Muscle of leg (tissue), 11 donors: ENCODE results near the gene ANGPTL8. TPM values are rescaled to one million over a fixed set of nuclear protein-coding genes. Genes with fewer than 3 reads are reported as not detected.

ENCODE experiments used
- DNase-seq: peaks from one replicate; pipeline ENCODE4 v3.0.0; 2013
- H3K27ac ChIP-seq: one replicate; pipeline ENCODE4 v1.5.1; 2013; ENCODE audit warnings: mild to moderate bottlenecking, low read length, control low read depth
- H3K27me3 ChIP-seq: one replicate; pipeline ENCODE4 v1.6.1; 2013; ENCODE audit warnings: low read length; ENCODE audit not compliant: control insufficient read depth, insufficient read depth
- H3K36me3 ChIP-seq: one replicate; pipeline ENCODE4 v1.6.1; 2013; ENCODE audit warnings: low read length; ENCODE audit not compliant: control insufficient read depth, insufficient read depth
- H3K4me1 ChIP-seq: one replicate; pipeline ENCODE4 v1.6.1; 2013; ENCODE audit warnings: low read length; ENCODE audit not compliant: control insufficient read depth, insufficient read depth
- H3K4me3 ChIP-seq: one replicate; pipeline ENCODE4 v1.5.1; 2013; ENCODE audit warnings: low read length, control low read depth
- H3K9me3 ChIP-seq: replicated peaks from 2 replicates; pipeline ENCODE4 v1.6.1; 2013; ENCODE audit warnings: low read depth, low read length; ENCODE audit not compliant: control insufficient read depth
- WGBS: methylation state at CpG from one replicate; pipeline ENCODE4 v1.1.5; 2013; ENCODE audit warnings: missing lambda C conversion rate; ENCODE audit not compliant: insufficient coverage; 5-methylcytosine and 5-hydroxymethylcytosine counted together
- polyA plus RNA-seq, 8 donors: library from polyadenylated mRNA; unstranded; fragments of 120-200 nt; gene quantifications; one replicate each; pipeline versions ENCODE4 v1.2.1 to v1.2.3, GENCODE V29; 2013; ENCODE audit warnings: inconsistent platforms in 1 of 8, low replicate concordance in 1 of 8; ENCODE audit not compliant: insufficient read length in 8 of 8, insufficient read depth in 1 of 8
- total RNA-seq: library from RNA; stranded (reverse); fragments of 120-200 nt; gene quantifications from one replicate; pipeline ENCODE4 v1.2.4, GENCODE V29; 2013

The ANGPTL8 gene
- total and polyA plus RNA-seq, 9 donors, result 0.18 to 0.53 (median 0.44) TPM; not detected in 2

- peaks cover 60% of the 10 kb centered on the region for H3K36me3 ChIP-seq
- H3K27ac ChIP-seq, result peak overlapping the region; percentile 88
- under 1% methylated on average over 28 of the region's 47 CpGs for WGBS
- no peaks in the 10 kb centered on the region for H3K9me3 ChIP-seq
- no peaks in the 10 kb centered on the region for H3K27me3 ChIP-seq
- peak; percentile 77 for DNase-seq
- peak overlapping the region; percentile 93 for H3K4me3 ChIP-seq
- peaks cover 52% of the 10 kb centered on the region for H3K4me1 ChIP-seq
Observed at GRCh38 chr19:11196406-11197287, 42.8 kb upstream of the ANGPTL8 start.

- Histone ChIP-seq H3K27me3 (no peaks in the 10 kb centered on the region), H3K9me3 (no peaks in the 10 kb centered on the region), H3K4me1 (peaks cover 45% of the 10 kb centered on the region), H3K36me3 (peaks cover 52% of the 10 kb centered on the region), H3K27ac (peak within 1 kb of the TSS; percentile 88), H3K4me3 (peak within 1 kb of the TSS; percentile 93)
- peak; percentile 91 for DNase-seq
- under 1% methylated on average over 41 of the region's 78 CpGs for WGBS
Observed at GRCh38 chr19:11197291-11198174, 41.9 kb upstream of the ANGPTL8 start, which contains the start of gene KANK2. TSS of gene KANK2 (minus strand) at chr19:11197545. CDS start at chr19:11194511, 3,034 bp downstream.

- DNase-seq, result no peak
- Histone ChIP-seq H3K27ac (peak overlapping the region; percentile 49), H3K27me3 (no peaks in the 10 kb centered on the region), H3K9me3 (no peaks in the 10 kb centered on the region), H3K4me3 (no peak overlapping the region), H3K36me3 (peaks cover 52% of the 10 kb centered on the region), H3K4me1 (peaks cover 41% of the 10 kb centered on the region)
- WGBS, result 73% methylated on average over 3 of the region's 7 CpGs
Observed at GRCh38 chr19:11198175-11198534, 41.3 kb upstream of the ANGPTL8 start.

GRCh38 chr19:11198769-11199424 lies 40.5 kb upstream of the ANGPTL8 start:
- peaks cover 45% of the 10 kb centered on the region for H3K36me3 ChIP-seq
- no peak overlapping the region for H3K4me3 ChIP-seq
- H3K27ac ChIP-seq, result no peak overlapping the region
- peaks cover 41% of the 10 kb centered on the region for H3K4me1 ChIP-seq
- WGBS, result 72% methylated on average over 2 of the region's 7 CpGs
- DNase-seq, result no peak
- H3K27me3 ChIP-seq, result no peaks in the 10 kb centered on the region
- H3K9me3 ChIP-seq, result no peaks in the 10 kb centered on the region

- Histone ChIP-seq H3K27me3 (no peaks in the 10 kb centered on the region), H3K4me3 (no peak overlapping the region), H3K4me1 (peaks cover 37% of the 10 kb centered on the region), H3K27ac (no peak overlapping the region), H3K9me3 (no peaks in the 10 kb centered on the region), H3K36me3 (peaks cover 43% of the 10 kb centered on the region)
- WGBS, result 50% methylated on average over 2 of the region's 5 CpGs
- DNase-seq, result no peak
Observed at GRCh38 chr19:11199517-11199916, 39.9 kb upstream of the ANGPTL8 start.

- H3K27ac ChIP-seq, result no peak overlapping the region
- WGBS, result 85% methylated on average over 12 of the region's 15 CpGs
- DNase-seq, result no peak
- H3K36me3 ChIP-seq, result peaks cover 42% of the 10 kb centered on the region
- H3K9me3 ChIP-seq, result no peaks in the 10 kb centered on the region
- H3K27me3 ChIP-seq, result no peaks in the 10 kb centered on the region
- H3K4me3 ChIP-seq, result no peak overlapping the region
- peaks cover 32% of the 10 kb centered on the region for H3K4me1 ChIP-seq
Observed at GRCh38 chr19:11200015-11200574, 39.3 kb upstream of the ANGPTL8 start.

- Histone ChIP-seq H3K4me1 (peaks cover 23% of the 10 kb centered on the region), H3K36me3 (peaks cover 37% of the 10 kb centered on the region), H3K9me3 (no peaks in the 10 kb centered on the region), H3K27me3 (no peaks in the 10 kb centered on the region), H3K4me3 (no peak overlapping the region), H3K27ac (no peak overlapping the region)
- no peak for DNase-seq
- 79% methylated on average over 4 of the region's 9 CpGs for WGBS
Observed at GRCh38 chr19:11200931-11201330, 38.5 kb upstream of the ANGPTL8 start.

GRCh38 chr19:11201791-11202190 lies 37.6 kb upstream of the ANGPTL8 start:
- no peak for DNase-seq
- WGBS, result 96% methylated on average over 21 of the region's 24 CpGs
- no peak overlapping the region for H3K27ac ChIP-seq
- no peaks in the 10 kb centered on the region for H3K9me3 ChIP-seq
- no peak overlapping the region for H3K4me3 ChIP-seq
- H3K36me3 ChIP-seq, result peaks cover 44% of the 10 kb centered on the region
- H3K27me3 ChIP-seq, result no peaks in the 10 kb centered on the region
- peaks cover 17% of the 10 kb centered on the region for H3K4me1 ChIP-seq

- no peak for DNase-seq
- Histone ChIP-seq H3K27me3 (no peaks in the 10 kb centered on the region), H3K4me3 (no peak overlapping the region), H3K36me3 (peaks cover 50% of the 10 kb centered on the region), H3K4me1 (peaks cover 17% of the 10 kb centered on the region), H3K27ac (peak overlapping the region; percentile 71), H3K9me3 (no peaks in the 10 kb centered on the region)
- 91% methylated on average over 13 of the region's 20 CpGs for WGBS
Observed at GRCh38 chr19:11202488-11203193, 36.8 kb upstream of the ANGPTL8 start.
